Ascending aorta (tissue), 2 donors: ENCODE data around the gene CASQ1. TPM values are rescaled to one million over a fixed set of nuclear protein-coding genes. Genes with fewer than 3 reads are reported as not detected.

Experiments
- DNase-seq, 2 donors: peaks; one replicate each; pipeline ENCODE4 v3.0.0-alpha.2; 2019; ENCODE audit warnings: low spot score in 2 of 2
- H3K27ac ChIP-seq, 2 donors: fragments of 200-600 bp; sonication (generic); one replicate each; pipeline ENCODE4 v1.5.1; 2016 to 2017; ENCODE audit warnings: mild to moderate bottlenecking in 1 of 2
- H3K27me3 ChIP-seq: fragments of 200-600 bp; sonication (generic); one replicate; pipeline ENCODE4 v1.5.1; 2017
- H3K36me3 ChIP-seq, 2 donors: fragments of 200-600 bp; sonication (generic); one replicate each; pipeline ENCODE4 v1.5.1; 2016
- H3K4me1 ChIP-seq, 2 donors: fragments of 200-600 bp; sonication (generic); one replicate each; pipeline ENCODE4 v1.5.1; 2016 to 2017; ENCODE audit warnings: mild to moderate bottlenecking in 1 of 2
- H3K4me3 ChIP-seq, 2 donors: fragments of 200-600 bp; sonication (generic); one replicate each; pipeline ENCODE4 v1.5.1; 2016 to 2017; ENCODE audit warnings: mild to moderate bottlenecking in 1 of 2
- H3K9me3 ChIP-seq, 2 donors: fragments of 200-600 bp; sonication (generic); one replicate each; pipeline ENCODE4 v1.5.1; 2016
- CTCF ChIP-seq, 3 experiments: fragments of 200-600 bp in 2 of 3; fragments of 450-650 bp in 1 of 3; sonication (generic) in 2 of 3; IDR thresholded peaks; one replicate each; pipeline ENCODE4 v1.5.1; 2016 to 2019; ENCODE audit warnings: antibody characterized with exemption in 3 of 3, mild to moderate bottlenecking in 1 of 3, moderate library complexity in 1 of 3
- intact Hi-C: fragments of 100-400 bp; cut with DNase I; formaldehyde crosslinking; loops from one replicate; pipeline ENCODE4 v1.15.1; 2023
- total RNA-seq: library from RNA; depleted of rRNA; stranded (reverse); fragments of >200 nt; gene quantifications from one replicate; pipeline ENCODE4 v1.1.0, GENCODE V29; 2016

CASQ1 gene
- total RNA-seq, 1 donor from 2014 or later = not detected

- intact Hi-C loops = no loop called here
- H3K27me3 ChIP-seq = no peaks in the 10 kb centered on the region
- DNase-seq = no peak
- H3K4me1 ChIP-seq = peaks cover 0 to 26% of the 10 kb centered on the region in 2 donors
- no peak overlapping the region for H3K27ac ChIP-seq
- TF ChIP-seq CTCF (IDR thresholded peaks at IDR 0.05) = no peak
- no peak overlapping the region for H3K4me3 ChIP-seq
- no peaks in the 10 kb centered on the region for H3K9me3 ChIP-seq
- H3K36me3 ChIP-seq = peaks cover 0 to 6% of the 10 kb centered on the region in 2 donors
These were observed 56.7 kb downstream of the CASQ1 start for GRCh38 chr1:160247053-160247452.

GRCh38 chr1:160251011-160251410, 60.6 kb downstream of the CASQ1 start:
- intact Hi-C loops = loop anchor here (5.0 kb wide), 1 partner anchor 164 kb away; no protein-coding TSS in a partner anchor
- H3K4me1 ChIP-seq = peaks cover 0 to 16% of the 10 kb centered on the region in 2 donors

More at GRCh38 chr1:160251011-160251410, 60.6 kb downstream of the CASQ1 start:
- Histone ChIP-seq H3K36me3 (peaks cover 0 to 7% of the 10 kb centered on the region in 2 donors), H3K9me3 (no peaks in the 10 kb centered on the region), H3K27me3 (no peaks in the 10 kb centered on the region), H3K27ac (peak overlapping the region in 1 of 2 donors; percentile 61), H3K4me3 (no peak overlapping the region)
- TF ChIP-seq CTCF (IDR thresholded peaks at IDR 0.05) = no peak
- DNase-seq = no peak

Other genes with a start within 250 kb of the CASQ1 start
- gene IGSF9, start 245.0 kb upstream of the CASQ1 start, total RNA-seq = 0.11 TPM
- gene SLAMF9, start 236.3 kb upstream of the CASQ1 start, total RNA-seq = not detected
- gene PIGM, start 158.6 kb upstream of the CASQ1 start, total RNA-seq = 6.1 TPM
- gene KCNJ10, start 120.4 kb upstream of the CASQ1 start, total RNA-seq = not detected
- 1.2 TPM for gene KCNJ9, start 109.0 kb upstream of the CASQ1 start, total RNA-seq
- gene IGSF8, start 92.0 kb upstream of the CASQ1 start, total RNA-seq = 37.9 TPM
- gene ATP1A2, start 74.8 kb upstream of the CASQ1 start, total RNA-seq = 316 TPM
- not detected for gene ATP1A4, start 39.0 kb upstream of the CASQ1 start, total RNA-seq
- gene PEA15, start 14.8 kb downstream of the CASQ1 start, total RNA-seq = 178 TPM
- gene DCAF8, start 72.0 kb downstream of the CASQ1 start, total RNA-seq = 68.9 TPM
- gene PEX19, start 94.6 kb downstream of the CASQ1 start, total RNA-seq = 36.6 TPM
- 56.3 TPM for gene COPA, start 152.7 kb downstream of the CASQ1 start, total RNA-seq
- gene NCSTN, start 152.8 kb downstream of the CASQ1 start, total RNA-seq = 141 TPM
- not detected for gene NHLH1, start 176.5 kb downstream of the CASQ1 start, total RNA-seq
- gene VANGL2, start 210.0 kb downstream of the CASQ1 start, total RNA-seq = 0.96 TPM